ENCODE measurements around the gene B3GALT2.
A peak's percentile ranks its signal among the peaks of the same experiment; 100 is the strongest.

The B3GALT2 gene

DNA sequence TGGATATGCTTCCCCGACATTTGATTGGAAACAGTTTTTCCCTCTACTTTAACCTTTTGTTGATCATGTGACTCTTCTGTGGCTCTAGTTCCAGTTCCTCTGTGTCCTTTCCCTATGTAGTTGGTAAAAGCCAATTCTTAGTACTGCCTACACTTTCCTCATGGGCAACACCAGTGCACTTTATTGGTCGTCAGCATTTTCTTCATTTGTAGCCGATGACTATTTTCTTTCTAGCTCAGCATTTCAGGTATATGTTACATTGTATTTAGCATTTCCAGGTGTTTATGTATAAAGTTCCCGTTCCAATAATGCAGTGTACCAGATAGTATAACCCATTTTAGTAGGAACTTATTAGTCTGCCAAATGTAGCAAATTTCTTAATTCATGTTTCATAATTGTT lies 27.6 kb upstream of the B3GALT2 start:
- no peaks in the 10 kb centered on the region for H3K9me3 ChIP-seq (ENCODE audit: insufficient read depth, low read length)
- no peak overlapping the region for H2AFZ ChIP-seq (ENCODE audit: low read depth, low read length)
- H3K27ac ChIP-seq (ENCODE audit: low read length) = no peak overlapping the region
- H3K27me3 ChIP-seq (ENCODE audit: low read depth, low read length) = no peaks in the 10 kb centered on the region
- no peak overlapping the region for H3K4me2 ChIP-seq (ENCODE audit: low read length)
- peaks cover 51% of the 10 kb centered on the region for H3K4me1 ChIP-seq (ENCODE audit: low read length)
- TF ChIP-seq, protein P1, sequence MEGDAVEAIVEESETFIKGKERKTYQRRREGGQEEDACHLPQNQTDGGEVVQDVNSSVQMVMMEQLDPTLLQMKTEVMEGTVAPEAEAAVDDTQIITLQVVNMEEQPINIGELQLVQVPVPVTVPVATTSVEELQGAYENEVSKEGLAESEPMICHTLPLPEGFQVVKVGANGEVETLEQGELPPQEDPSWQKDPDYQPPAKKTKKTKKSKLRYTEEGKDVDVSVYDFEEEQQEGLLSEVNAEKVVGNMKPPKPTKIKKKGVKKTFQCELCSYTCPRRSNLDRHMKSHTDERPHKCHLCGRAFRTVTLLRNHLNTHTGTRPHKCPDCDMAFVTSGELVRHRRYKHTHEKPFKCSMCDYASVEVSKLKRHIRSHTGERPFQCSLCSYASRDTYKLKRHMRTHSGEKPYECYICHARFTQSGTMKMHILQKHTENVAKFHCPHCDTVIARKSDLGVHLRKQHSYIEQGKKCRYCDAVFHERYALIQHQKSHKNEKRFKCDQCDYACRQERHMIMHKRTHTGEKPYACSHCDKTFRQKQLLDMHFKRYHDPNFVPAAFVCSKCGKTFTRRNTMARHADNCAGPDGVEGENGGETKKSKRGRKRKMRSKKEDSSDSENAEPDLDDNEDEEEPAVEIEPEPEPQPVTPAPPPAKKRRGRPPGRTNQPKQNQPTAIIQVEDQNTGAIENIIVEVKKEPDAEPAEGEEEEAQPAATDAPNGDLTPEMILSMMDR (IDR thresholded peaks at IDR 0.05; ENCODE audit: low read depth, low read length) = no peak
- TF ChIP-seq EZH2phosphoT487 (IDR thresholded peaks at IDR 0.05; ENCODE audit: low read depth) = no peak
- no peak overlapping the region for H3K4me3 ChIP-seq (ENCODE audit: low read length)
- peaks cover 38% of the 10 kb centered on the region for H3K36me3 ChIP-seq (replicated peaks; ENCODE audit: low read depth, low read length)
- no peaks in the 10 kb centered on the region; the same call in 1 of the 2 replicates for H3K79me2 ChIP-seq (ENCODE audit: low read length)
- H3K9ac ChIP-seq (ENCODE audit: low read length) = no peak overlapping the region
- H4K20me1 ChIP-seq (ENCODE audit: insufficient read depth, low read length) = peaks cover 12% of the 10 kb centered on the region; the same call in 1 of the 2 replicates

DNA sequence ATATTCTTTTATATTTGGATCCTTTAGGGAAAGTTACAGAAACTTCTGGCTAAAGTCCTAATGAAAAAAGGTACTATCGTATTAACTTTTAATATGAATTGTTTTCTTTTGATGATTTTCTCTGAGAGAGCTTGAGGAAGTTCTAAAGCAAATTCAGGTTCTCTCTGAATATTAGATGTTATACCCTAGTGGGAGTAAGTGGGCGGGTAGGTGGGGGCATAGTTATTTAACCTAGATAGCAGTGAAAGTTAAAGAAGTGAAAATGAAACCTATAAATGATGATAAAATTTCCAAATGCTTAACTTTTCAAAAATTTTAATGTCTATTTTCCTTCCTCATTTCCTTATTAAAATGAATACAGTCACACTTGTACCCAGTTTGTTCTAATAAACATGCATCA lies 26.2 kb upstream of the B3GALT2 start:
- Histone ChIP-seq H3K4me3 (ENCODE audit: low read length) (peak overlapping the region; percentile 29), H3K9me3 (ENCODE audit: insufficient read depth, low read length) (no peaks in the 10 kb centered on the region), H3K4me2 (ENCODE audit: low read length) (peak overlapping the region; percentile 62), H2AFZ (ENCODE audit: low read depth, low read length) (no peak overlapping the region), H3K79me2 (ENCODE audit: low read length) (no peaks in the 10 kb centered on the region; the same call in 1 of the 2 replicates), H3K27me3 (ENCODE audit: low read depth, low read length) (no peaks in the 10 kb centered on the region), H4K20me1 (ENCODE audit: insufficient read depth, low read length) (peaks cover 12% of the 10 kb centered on the region; the same call in 1 of the 2 replicates), H3K9ac (ENCODE audit: low read length) (peak overlapping the region; percentile 6; the same call in 1 of the 2 replicates), H3K27ac (ENCODE audit: low read length) (peak overlapping the region; percentile 53), H3K36me3 (replicated peaks; ENCODE audit: low read depth, low read length) (peaks cover 25% of the 10 kb centered on the region), H3K4me1 (ENCODE audit: low read length) (peaks cover 51% of the 10 kb centered on the region)
- TF ChIP-seq EZH2phosphoT487 (IDR thresholded peaks at IDR 0.05; ENCODE audit: low read depth) = no peak

DNA sequence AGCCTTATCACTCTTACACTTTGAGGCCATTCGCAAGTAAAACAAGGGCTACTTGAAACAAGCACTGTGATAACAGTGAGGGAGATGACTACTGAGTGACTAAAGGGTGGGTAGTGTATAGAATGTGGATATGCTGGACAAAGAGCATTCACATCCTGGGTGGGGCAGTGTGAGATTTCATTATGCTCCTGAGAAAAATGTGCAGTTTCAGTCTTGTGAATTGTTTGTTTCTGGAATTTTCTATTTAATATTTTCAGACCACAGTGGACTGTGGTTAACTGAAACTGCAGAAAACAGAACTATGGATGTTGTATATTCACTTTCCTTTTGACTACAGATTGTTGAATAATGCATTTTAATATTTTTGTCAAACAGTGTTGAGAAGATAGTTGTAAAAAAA lies 25.1 kb upstream of the B3GALT2 start:
- Histone ChIP-seq H3K36me3 (replicated peaks; ENCODE audit: low read depth, low read length) (peaks cover 25% of the 10 kb centered on the region), H3K27me3 (ENCODE audit: low read depth, low read length) (no peaks in the 10 kb centered on the region), H3K9ac (ENCODE audit: low read length) (no peak overlapping the region), H4K20me1 (ENCODE audit: insufficient read depth, low read length) (peaks cover 1% of the 10 kb centered on the region; the same call in 1 of the 2 replicates), H3K4me2 (ENCODE audit: low read length) (peak overlapping the region; percentile 62), H3K4me3 (ENCODE audit: low read length) (no peak overlapping the region), H3K79me2 (ENCODE audit: low read length) (no peaks in the 10 kb centered on the region; the same call in 1 of the 2 replicates), H3K27ac (ENCODE audit: low read length) (peak overlapping the region; percentile 53), H2AFZ (ENCODE audit: low read depth, low read length) (no peak overlapping the region), H3K4me1 (ENCODE audit: low read length) (peaks cover 41% of the 10 kb centered on the region), H3K9me3 (ENCODE audit: insufficient read depth, low read length) (no peaks in the 10 kb centered on the region)
- TF ChIP-seq EZH2phosphoT487 (IDR thresholded peaks at IDR 0.05; ENCODE audit: low read depth) = no peak
- TF ChIP-seq, protein P1 (IDR thresholded peaks at IDR 0.05; ENCODE audit: low read depth, low read length) = no peak

DNA sequence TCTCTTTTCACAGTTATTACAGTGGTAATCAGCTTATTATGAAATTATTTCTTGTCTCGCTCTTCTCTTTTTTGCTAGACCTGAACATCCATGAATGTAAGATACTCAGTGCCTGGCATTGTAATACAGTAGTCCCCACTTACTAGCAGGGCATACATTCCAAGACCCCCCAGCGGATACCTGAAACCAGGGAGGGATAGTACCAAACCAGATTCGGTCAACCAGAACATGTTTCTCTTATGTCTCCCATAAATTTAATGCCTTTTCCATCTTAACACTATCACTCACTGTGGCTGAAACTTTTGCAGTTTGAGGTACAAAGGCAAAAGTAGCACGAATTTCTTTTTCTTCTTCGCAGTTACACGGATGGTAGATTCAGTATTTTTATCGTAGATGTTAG lies 24.6 kb upstream of the B3GALT2 start:
- Histone ChIP-seq H3K27me3 (ENCODE audit: low read depth, low read length) (no peaks in the 10 kb centered on the region), H3K9me3 (ENCODE audit: insufficient read depth, low read length) (no peaks in the 10 kb centered on the region), H3K36me3 (replicated peaks; ENCODE audit: low read depth, low read length) (peaks cover 30% of the 10 kb centered on the region), H3K79me2 (ENCODE audit: low read length) (no peaks in the 10 kb centered on the region; the same call in 1 of the 2 replicates), H3K4me2 (ENCODE audit: low read length) (peak overlapping the region; percentile 62), H3K4me3 (ENCODE audit: low read length) (no peak overlapping the region), H3K4me1 (ENCODE audit: low read length) (peaks cover 38% of the 10 kb centered on the region), H4K20me1 (ENCODE audit: insufficient read depth, low read length) (no peaks in the 10 kb centered on the region; the same call in 1 of the 2 replicates), H3K27ac (ENCODE audit: low read length) (peak overlapping the region; percentile 51), H2AFZ (ENCODE audit: low read depth, low read length) (no peak overlapping the region), H3K9ac (ENCODE audit: low read length) (no peak overlapping the region)
- TF ChIP-seq EZH2phosphoT487 (IDR thresholded peaks at IDR 0.05; ENCODE audit: low read depth) = no peak
- TF ChIP-seq, protein P1 (IDR thresholded peaks at IDR 0.05; ENCODE audit: low read depth, low read length) = no peak
